ENCODE results near the gene PANK4.

Gene PANK4

GRCh38 chr1:2508751-2509150, 17.6 kb downstream of the PANK4 start:
- DNase-seq, result no peak

DNA sequence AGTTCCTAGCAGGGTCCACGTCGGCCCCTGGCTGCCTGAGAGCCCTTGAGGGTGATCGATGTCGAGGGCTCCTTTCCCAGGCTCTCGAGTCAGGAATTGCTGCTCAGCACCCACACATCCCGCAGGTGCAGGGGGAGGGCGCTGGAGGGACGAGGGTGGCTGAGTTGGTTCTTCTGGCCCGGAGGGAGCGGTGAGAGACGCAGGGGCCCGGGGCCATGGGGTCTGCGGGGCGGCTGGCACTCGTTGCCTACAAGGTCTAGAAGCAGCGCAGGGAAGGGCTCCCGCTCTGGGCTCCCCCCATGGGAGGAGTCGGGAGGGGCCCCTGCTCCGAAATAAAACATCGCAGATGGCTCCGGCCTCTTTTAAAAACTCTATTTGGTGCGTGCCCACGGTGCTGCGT, 18.2 kb downstream of the PANK4 start:
- no peak for DNase-seq

GRCh38 chr1:2507744-2508155, 18.6 kb downstream of the PANK4 start:
- DNase-seq, result no peak

DNA sequence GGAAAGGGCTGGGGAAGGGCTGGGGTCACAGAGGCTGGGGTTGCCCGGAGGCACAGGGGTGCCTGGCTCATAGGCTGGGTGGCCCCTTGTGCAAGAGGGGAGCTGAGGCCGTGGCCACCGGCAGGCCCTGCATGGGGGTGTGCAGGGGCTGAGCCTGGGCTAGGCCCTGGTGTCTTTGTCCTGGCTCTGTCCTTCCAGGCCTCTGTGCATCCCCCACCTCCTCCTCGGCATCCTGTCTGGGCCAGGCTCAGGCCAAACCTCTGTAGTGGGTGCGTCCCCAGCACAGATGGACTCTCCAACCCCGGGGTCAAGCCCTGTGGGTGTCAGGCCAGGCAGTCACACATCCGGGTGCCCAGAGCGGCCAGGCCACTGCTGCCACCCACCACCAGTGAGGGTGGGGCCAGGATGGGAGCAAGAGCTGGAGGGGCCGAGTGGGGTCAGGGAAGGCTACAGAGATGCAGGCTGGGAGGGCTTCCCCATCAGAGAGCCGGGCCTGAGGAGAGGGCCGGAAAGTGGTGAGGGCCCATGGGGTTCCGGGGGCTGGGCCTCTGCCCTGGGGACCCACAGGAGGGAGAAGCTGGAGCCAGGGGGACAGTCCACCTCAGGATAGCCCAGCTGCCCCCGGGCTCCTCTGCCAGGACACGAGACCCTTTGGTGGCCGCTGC, 19.4 kb downstream of the PANK4 start:
- DNase-seq, result no peak

DNA sequence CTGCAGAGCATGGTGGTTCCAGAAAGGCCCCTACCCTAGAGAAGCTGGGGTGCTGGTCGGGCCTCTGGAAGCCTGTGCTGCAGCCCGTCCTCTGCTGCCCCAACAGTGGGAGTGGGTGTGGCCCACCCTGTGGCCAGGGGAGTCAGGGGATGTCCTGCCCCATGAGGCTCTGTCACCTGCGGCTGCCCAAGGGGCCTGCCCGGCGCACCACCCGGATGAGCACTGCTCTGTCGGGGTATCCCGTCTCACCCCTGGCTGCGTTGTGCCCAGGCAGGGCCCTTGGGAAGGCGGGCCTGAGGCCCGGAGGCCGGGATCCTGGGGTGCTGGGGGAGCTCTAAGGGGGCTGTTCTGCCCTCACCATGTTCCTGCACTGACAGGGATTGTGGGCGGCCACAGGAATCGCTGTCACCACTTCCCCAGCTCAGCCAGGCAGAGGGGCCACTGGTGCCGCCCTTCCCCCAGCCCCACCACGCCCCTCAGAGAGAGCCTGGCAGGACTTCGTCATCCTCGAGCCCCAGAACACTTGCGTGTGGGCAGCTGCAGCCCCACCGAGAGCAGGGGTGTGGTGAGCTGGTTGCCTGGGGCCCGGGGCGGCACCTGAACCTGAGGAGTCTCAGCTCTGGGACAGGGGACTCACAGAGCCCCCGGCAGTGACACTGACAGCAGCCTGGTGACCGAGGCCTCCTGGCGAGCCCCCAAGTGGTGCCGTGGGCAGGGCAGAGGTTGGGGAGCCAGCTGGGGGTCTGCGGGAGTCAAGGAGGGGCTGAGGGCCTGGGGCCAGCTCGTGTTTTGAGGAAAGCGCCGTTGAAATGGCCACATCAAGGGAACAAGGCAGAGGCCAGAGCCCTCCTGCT, 20.2 kb downstream of the PANK4 start:
- no peak for DNase-seq

DNA sequence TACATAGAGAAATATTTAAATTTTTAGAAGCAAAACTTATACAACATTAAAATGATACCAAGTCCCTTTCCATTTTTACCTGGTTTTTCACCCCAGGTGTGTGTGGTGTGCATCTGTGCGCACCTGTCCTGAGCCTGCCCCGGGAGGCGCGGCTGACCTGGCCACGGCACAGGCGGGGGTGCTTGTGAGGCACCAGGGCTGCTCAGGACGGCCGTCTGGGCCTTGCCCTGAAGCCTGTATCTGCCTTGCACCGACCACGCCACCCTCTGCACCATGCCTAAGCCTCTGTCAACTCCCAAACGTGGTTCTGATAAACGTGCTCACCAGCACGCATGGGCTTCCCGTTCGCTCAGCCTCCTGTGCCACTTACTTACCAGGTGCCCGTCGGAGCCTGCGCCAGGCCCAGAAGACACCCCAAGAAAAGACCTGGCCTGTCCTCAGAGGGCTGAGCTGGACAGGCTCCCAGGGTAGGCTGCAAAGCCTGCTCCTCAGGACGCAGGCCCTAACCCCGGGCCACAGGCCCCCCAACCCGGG, 20.9 kb downstream of the PANK4 start:
- DNase-seq, result no peak

- DNase-seq, result no peak
These were observed 21.5 kb downstream of the PANK4 start for GRCh38 chr1:2504949-2505272.

DNA sequence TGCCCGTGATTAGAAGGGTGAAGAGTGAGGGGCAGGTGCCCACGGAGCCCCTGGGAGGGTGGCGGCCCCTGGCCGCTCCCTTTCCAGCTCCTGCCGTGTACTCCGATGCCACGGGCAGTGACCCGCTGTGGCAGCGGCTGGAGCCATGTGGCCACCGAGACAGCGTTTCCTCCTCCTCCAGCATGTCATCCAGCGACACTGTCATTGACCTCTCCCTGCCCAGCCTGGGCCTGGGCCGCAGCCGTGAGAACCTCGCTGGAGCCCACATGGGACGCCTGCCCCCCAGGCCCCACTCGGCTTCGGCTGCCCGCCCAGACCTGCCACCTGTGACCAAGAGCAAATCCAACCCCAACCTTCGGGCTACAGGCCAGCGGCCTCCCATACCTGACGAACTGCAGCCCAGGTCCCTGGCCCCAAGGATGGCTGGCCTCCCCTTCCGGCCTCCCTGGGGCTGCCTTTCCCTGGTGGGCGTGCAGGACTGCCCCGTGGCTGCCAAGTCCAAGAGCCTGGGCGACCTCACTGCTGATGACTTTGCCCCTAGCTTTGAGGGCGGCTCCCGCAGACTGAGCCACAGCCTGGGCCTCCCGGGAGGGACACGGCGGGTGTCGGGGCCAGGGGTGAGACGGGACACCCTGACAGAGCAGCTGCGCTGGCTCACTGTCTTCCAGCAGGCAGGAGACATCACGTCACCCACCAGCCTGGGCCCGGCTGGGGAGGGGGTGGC, 22.0 kb downstream of the PANK4 start:
- no peak for DNase-seq

DNA sequence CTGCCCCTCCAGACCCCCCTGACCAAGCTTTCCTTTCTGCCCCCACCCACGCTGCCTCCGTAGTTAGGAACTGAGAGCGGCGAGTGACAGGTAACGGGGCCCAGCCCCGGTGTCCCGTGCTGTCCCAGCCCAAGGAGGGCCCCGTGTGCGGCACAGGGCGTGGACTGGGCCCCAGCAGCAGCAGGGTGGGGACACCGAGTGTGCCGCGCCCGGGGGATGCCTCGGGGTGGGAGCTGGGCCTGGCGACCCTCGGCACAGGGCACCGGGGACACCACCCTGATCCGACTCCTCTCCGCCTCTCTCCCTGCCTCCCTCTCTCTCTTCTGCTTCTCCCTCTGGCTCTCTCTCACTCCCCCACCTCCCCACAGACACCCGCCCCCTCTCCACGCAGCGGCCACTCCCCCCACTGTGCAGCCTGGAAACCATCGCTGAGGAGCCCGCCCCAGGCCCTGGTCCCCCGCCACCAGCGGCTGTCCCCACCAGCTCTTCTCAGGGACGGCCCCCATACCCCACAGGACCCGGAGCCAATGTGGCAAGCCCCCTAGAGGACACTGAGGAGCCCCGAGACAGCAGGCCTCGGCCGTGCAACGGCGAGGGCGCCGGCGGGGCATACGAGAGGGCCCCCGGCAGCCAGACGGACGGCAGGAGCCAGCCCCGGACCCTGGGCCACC, 22.7 kb downstream of the PANK4 start:
- DNase-seq, result no peak

GRCh38 chr1:2502661-2503553, 23.5 kb downstream of the PANK4 start:
- DNase-seq, result no peak

DNA sequence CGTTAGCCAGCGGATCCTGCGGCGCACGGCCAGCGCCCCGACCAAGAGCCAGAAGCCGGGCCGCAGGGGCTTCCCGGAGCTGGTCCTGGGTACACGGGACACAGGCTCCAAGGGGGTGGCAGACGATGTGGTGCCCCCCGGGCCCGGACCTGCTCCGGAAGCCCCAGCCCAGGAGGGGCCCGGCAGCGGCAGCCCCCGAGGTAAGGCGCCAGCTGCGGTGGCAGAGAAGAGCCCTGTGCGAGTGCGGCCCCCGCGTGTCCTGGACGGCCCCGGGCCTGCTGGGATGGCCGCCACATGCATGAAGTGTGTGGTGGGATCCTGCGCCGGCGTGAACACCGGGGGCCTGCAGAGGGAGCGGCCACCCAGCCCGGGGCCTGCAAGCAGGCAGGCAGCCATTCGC, 24.2 kb downstream of the PANK4 start:
- DNase-seq, result no peak

DNA sequence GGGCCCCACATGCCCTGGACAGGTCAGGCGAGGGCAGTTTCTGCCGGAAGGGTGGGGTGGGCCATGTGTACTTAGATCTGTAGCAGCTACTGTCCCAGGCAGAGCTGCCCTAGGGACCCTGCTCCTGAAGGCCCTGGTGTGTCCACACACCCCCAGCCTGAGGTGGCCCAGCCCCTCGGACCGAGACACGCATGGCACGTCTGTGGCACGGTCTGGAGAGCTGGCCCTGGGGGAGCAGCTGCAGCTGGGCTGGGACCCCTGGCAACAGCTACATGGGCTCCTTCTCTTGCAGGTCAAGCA, 24.6 kb downstream of the PANK4 start:
- DNase-seq, result no peak

GRCh38 chr1:2501041-2501819, 25.2 kb downstream of the PANK4 start:
- no peak for DNase-seq

DNA sequence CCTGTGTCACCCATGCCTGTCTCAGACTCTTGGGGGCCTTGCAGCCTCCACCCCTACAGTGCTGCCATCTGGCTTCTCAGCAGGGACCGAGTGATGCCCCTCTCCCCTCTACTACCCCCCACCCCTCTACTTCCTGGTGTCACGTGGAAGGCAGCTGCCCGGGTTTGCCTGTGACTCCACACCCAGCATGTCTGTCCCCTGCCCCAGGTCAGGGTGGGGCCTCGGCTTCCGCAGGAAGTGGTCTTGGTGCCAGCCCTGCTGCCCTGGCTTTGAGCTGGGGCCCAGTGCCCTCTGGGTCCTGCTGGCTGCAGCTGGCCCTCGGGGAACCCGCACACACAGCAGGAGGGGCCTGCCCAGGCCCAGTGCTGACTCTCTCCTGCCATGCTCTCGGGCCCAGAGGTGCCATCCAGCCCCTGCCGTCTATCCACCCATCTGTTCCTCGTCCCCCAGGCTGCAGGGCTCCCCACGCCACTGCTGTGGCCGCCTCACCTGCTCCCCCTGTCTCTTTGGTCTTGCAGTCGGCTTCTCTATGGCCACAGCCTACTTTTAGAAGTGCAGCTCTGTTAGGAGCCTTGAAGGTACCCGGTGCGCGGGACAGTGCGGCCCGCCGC, 26.3 kb downstream of the PANK4 start:
- DNase-seq, result no peak

DNA sequence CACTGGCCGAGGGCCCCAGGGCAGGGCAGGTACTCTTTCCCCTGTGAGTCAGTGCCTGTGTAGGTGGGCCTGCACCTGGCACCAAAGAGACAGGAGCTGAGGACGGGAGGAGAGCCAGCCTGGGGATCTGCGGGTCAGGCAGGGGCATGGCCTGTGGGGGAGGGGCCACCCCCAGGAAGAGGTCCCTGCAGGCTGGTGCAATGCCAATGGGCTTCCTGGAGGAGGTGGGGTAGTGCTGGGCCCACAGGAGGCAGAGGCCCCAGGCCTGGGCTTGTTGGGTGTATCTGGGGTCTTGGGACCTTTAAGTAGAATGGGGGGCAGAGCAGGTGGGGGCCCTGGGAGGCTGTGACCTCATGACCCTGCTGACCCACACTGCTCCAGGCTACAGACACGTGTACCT, 27.1 kb downstream of the PANK4 start:
- DNase-seq, result no peak

- DNase-seq, result no peak
These were observed 27.7 kb downstream of the PANK4 start for GRCh38 chr1:2498648-2499047.

- DNase-seq, result no peak
These were observed 28.5 kb downstream of the PANK4 start for GRCh38 chr1:2497891-2498290.

DNA sequence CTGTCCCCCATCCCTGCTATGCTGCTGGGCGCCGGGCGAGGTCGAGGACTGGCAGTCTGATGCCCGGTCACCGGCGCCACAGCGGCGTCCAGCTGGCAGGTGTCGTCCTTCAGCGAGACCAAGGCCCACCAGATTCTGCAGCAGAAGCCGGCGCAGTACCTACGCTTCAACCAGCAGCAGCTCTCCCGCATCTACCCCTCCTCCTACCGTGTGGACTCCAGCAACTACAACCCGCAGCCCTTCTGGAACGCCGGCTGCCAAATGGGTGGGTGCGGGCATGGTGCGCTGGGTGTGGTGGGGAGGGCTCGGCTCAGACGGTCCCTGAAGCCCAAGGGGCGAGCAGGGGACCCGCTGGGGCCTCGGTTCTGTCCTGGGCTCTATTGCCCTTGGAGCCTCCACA, 29.6 kb downstream of the PANK4 start:
- DNase-seq, result no peak

GRCh38 chr1:2496087-2496622, 30.2 kb downstream of the PANK4 start:
- DNase-seq, result no peak

GRCh38 chr1:2495546-2495945, 30.9 kb downstream of the PANK4 start:
- no peak for DNase-seq

DNA sequence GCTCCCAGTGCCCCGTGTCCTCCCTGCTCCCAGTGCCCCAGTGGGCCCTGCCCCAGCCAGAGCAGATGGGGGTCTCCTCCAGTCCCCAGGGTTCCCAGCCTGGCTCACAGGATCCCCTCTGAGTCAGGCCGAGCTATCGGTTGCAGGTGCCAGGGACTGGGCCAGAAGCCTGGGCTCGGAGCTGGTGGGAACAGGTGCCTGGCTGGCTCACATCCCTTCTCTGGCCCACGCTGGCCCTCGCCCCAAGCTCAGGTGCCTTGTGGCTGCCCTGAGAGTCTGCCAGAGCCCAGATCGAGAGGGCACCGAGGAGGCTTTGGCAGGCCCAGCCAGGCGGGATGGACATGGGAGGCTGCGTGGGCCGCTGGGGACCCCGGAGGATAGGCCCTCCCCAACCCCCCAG, 31.4 kb downstream of the PANK4 start:
- DNase-seq, result no peak

Measured in kidney glomerular epithelial cell (primary cell).